NB4 (cell line): ENCODE measurements around the gene ARAP2.

ENCODE experiments used
- DNase-seq: peaks from one replicate; pipeline ENCODE4 v3.0.0; 2010; ENCODE audit warnings: low read depth
- H3K4me3 ChIP-seq: one replicate; pipeline ENCODE4 v1.5.1; 2011; ENCODE audit warnings: mild to moderate bottlenecking, low read depth, low read length, moderate library complexity
- CTCF ChIP-seq: IDR thresholded peaks from one replicate; pipeline ENCODE4 v1.5.1; 2012; ENCODE audit warnings: low read depth, low read length
- MAX ChIP-seq: IDR thresholded peaks from 2 replicates; pipeline ENCODE4 v1.6.1; 2011; ENCODE audit warnings: low read depth, low read length
- MYC ChIP-seq: IDR thresholded peaks from 2 replicates; pipeline ENCODE4 v1.6.1; 2011; ENCODE audit warnings: low read depth, low read length
- POLR2A ChIP-seq: IDR thresholded peaks from 2 replicates; pipeline ENCODE4 v1.6.1; 2011; ENCODE audit warnings: mild to moderate bottlenecking; ENCODE audit not compliant: insufficient read length; ENCODE audit errors: extremely low read depth

The ARAP2 gene

GRCh38 chr4:36174570-36174969 is 69.7 kb downstream of the ARAP2 start:
- H3K4me3 ChIP-seq: no peak overlapping the region
- DNase-seq: no peak
- TF ChIP-seq POLR2A: no peak

GRCh38 chr4:36173905-36174304 is 70.4 kb downstream of the ARAP2 start:
- DNase-seq: no peak
- no peak overlapping the region for H3K4me3 ChIP-seq
- no peak for TF ChIP-seq MYC
- TF ChIP-seq CTCF: no peak
- no peak for TF ChIP-seq MAX
- TF ChIP-seq POLR2A: no peak

GRCh38 chr4:36172656-36173055 is 71.7 kb downstream of the ARAP2 start:
- no peak for DNase-seq
- TF ChIP-seq CTCF (no peak), MAX (no peak), MYC (no peak), POLR2A (no peak)
- no peak overlapping the region for H3K4me3 ChIP-seq

- no peak overlapping the region for H3K4me3 ChIP-seq
- TF ChIP-seq POLR2A: no peak
- DNase-seq: no peak
Measured at GRCh38 chr4:36168127-36168878, 76.0 kb downstream of the ARAP2 start.

- DNase-seq: no peak
- TF ChIP-seq MAX: no peak
- TF ChIP-seq MYC: no peak
- no peak for TF ChIP-seq CTCF
- no peak overlapping the region for H3K4me3 ChIP-seq
Measured at GRCh38 chr4:36165631-36166005, 78.7 kb downstream of the ARAP2 start.

- TF ChIP-seq MYC: no peak
- TF ChIP-seq MAX: no peak
- no peak for TF ChIP-seq CTCF
- no peak for TF ChIP-seq POLR2A
- no peak overlapping the region for H3K4me3 ChIP-seq
- no peak for DNase-seq
Measured at GRCh38 chr4:36164900-36165630, 79.2 kb downstream of the ARAP2 start.

GRCh38 chr4:36163198-36163597 is 81.1 kb downstream of the ARAP2 start:
- H3K4me3 ChIP-seq: no peak overlapping the region
- TF ChIP-seq MAX (no peak), MYC (no peak), CTCF (no peak), POLR2A (no peak)
- DNase-seq: no peak
